NCI-H748 (cell line): ENCODE measurements around the gene CFAP54.
"Not testable (repeated sequence)": the region's sequence is repeated elsewhere in the genome, so short reads cannot be mapped to it uniquely, and the experiment has no call there.

Experiments used
- DNase-seq: peaks from one replicate; lab custom pipeline; 2025; ENCODE audit not compliant: unreplicated experiment; lab: John Stamatoyannopoulos, UW

The CFAP54 gene

GRCh38 chr12:96474206-96474605, 15.2 kb upstream of the CFAP54 start:
- DNase-seq, result no peak

GRCh38 chr12:96478011-96478410, 11.4 kb upstream of the CFAP54 start:
- no peak for DNase-seq

DNA sequence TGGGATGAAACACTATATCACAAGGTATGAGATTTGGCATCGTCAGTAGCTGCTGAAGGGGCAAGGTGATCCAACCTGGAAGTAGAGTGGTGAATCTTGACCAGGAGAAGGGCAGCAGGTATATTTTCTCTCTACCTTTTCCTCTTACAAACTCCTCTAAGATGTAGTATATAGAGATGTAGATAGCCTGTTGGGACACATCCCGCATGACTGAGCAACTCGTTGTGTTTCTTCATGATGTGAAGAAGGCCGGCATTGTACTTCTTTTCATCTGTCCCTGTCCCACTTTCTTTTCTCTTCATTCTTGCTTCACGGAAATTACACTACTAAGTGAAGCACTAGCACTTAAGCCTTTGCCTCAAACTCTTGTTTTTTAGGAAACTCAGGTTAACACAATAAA, 7.3 kb upstream of the CFAP54 start:
- DNase-seq, result no peak

GRCh38 chr12:96483116-96483515, 6.3 kb upstream of the CFAP54 start:
- DNase-seq, result no peak

DNA sequence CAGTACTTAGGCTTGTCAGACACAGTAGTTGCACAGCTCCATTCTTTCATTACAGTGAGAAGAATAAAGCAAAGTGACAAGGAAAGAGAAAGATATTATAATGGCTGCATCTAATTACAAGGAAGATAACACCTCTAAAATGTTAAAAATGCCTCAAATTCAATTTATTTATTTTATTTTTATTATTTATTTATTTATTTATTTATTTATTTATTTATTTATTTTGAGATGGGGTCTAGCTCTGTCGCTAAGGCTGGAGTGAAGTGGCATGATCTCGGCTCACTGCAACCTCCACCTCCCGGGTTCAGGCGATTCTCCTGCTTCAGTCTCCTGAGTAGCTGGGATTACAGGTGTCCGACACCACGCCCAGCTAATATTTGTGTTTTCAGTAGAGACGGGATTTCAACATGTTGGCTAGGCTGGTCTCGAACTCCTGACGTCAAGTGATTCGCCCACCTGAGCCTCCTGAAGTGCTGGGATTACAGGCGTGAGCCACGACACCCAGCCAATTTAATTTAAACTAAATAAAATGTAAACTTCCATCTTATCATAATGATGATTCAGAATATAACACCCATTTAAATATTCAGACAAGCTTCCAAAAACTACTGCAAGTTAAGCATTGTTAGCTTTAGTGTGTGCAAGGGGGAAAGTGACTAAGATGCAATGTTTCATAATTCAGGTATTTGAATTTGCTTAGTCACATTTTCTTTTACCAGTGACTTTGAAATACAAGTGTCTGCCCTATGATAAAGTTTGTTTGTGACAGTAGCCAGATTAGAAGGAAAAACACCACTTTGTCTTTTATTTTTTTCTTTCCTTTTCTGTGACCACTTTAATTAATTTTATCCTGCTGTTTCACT, 2.4 kb upstream of the CFAP54 start:
- no peak for DNase-seq

DNA sequence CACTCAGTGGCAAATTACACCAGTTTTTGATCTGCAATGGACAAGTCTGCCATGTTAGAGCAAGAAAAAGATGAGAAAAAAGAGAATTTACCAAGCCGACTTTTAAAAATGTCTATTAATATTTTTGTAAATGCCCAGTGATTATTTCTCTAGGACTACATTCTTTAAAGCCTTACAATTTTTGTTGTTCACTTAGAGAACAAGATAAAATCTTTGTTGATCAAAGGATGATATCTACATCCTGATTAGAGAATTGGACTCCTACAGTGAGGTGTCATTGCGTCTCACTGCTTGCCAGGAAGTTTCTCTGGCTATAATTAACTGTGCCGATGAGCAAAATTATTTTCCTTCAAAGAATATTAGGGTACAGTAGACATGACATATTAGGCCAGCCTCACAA, 1.7 kb upstream of the CFAP54 start:
- no peak for DNase-seq

DNA sequence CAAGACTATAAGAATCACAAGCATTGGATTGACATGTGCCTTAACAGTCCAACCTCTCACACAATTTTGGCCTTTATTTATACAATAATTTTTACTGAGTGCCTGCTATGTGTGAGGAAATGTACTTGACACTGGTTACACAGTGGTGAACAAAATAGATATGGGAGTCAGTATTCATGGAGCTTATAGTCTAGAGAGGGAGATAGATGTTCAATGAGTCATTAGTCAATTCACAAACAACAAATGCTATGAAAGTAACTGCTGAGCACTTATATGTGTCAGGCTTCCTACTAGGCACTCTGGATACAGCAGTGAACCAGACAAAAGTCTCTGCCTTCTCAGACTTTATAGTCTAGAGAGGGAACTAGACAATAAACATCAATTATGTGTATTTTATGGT, 3.7 kb downstream of the CFAP54 start:
- DNase-seq, result no peak

GRCh38 chr12:96494154-96494553, 4.8 kb downstream of the CFAP54 start:
- DNase-seq, result not testable (repeated sequence)

DNA sequence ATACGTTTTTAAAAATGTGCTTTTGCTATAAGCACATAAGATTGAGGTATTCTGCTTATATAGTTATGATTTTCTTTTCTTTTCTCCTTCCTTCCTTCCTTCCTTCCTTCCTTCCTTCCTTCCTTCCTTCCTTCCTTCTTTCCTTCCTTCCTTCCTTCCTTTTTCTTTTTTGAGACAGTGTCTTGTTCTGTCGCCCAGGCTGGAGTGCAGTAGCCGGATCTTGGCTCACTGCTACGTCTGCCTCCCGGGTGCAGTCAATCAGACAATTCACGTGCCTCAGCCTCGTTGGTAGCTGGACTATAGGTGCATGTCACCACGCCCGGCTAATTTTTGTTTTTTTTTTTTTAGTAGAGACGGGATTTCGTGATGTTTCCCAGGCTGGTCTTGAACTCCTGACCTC, 5.8 kb downstream of the CFAP54 start:
- DNase-seq, result no peak

- no peak for DNase-seq
Observed at GRCh38 chr12:96495841-96496545, 6.6 kb downstream of the CFAP54 start.

DNA sequence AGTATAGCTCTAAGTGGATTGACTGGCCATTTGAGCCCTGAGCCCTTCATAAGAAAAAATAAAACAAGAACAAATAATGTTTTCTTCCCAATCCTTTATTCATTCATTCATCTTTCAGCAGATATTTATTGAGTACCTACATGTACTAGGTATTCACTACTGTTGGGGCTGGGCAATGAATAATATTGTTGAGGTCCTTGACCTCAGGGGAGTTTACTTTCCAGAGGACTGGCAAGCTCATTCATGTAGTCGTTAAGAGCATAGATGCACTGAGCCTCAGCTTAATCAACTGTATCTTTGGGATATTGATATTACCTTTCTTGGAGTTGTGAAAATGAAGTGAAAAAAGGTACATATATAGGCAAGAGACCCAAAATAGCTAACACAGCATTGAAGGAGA, 7.6 kb downstream of the CFAP54 start:
- DNase-seq, result no peak

- DNase-seq, result no peak
Observed at GRCh38 chr12:96497855-96498254, 8.5 kb downstream of the CFAP54 start.

GRCh38 chr12:96500693-96501092, 11.3 kb downstream of the CFAP54 start:
- DNase-seq, result no peak

DNA sequence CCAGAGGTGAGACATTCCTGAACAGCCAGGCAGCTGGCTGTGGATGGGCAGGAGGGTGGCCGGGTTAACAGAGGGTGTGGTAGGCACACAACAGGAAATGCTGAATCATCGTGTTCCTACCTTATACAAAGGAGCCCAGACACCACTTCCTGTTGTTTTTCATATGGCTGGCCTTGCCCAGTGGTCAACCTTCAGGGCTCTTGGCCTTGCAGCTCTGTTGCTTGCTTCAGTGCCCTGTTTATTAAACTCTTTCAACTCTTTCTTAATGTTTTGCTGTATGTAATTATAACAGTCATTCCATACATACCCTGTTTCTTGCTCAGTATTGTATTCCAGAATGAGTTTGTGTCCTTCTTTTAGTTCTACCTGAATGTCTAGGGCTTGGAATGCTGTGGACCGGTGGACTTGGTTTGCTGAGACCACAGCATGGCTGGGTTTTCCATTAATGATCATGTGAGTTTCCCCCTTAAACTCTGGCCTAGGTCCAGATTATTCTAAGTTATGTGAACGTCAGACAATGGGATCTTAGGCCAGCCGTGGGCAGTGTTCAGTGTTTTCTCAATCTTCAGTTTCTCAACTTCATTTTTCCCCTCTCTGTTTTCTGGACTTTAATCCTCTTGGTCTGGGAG, 11.9 kb downstream of the CFAP54 start:
- peak; percentile 76 for DNase-seq

DNA sequence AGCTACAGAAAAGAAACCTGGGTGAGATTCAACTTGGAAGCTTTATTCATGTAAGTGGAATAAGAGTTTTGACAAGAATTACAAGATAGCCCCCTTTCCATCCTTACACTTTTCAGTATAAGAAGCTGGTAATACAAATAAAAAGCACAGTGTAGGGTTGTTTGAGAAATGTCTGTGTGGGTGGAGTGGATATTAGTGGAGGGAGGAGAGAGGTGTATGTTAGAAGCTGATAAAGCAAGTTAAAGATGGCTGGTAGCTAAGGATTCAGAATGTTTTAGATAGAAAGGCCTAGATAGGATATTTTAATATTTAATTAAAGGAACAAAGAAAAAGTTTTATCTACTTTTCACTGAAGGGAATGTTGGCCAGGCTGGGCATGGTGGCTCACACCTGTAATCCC, 12.5 kb downstream of the CFAP54 start:
- DNase-seq, result no peak

DNA sequence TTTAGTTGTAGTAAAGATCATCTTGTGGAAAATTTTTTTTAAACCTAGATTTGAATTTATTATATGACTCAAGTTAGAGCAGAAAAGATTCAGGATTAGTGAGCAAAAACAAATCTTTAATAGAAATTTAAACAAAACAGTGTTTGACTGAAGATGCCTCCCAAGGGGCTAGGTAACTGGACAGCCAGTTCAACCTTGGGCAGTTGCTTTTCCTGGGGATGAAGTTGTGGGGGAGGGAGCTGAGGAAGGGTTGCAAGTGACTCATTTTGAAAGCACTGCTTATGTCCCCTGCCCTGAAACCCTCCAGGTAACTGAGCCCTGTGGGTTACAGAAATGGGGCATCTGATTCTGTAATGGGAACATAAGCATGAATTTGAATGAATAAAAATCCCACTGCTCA, 13.1 kb downstream of the CFAP54 start:
- no peak for DNase-seq

DNA sequence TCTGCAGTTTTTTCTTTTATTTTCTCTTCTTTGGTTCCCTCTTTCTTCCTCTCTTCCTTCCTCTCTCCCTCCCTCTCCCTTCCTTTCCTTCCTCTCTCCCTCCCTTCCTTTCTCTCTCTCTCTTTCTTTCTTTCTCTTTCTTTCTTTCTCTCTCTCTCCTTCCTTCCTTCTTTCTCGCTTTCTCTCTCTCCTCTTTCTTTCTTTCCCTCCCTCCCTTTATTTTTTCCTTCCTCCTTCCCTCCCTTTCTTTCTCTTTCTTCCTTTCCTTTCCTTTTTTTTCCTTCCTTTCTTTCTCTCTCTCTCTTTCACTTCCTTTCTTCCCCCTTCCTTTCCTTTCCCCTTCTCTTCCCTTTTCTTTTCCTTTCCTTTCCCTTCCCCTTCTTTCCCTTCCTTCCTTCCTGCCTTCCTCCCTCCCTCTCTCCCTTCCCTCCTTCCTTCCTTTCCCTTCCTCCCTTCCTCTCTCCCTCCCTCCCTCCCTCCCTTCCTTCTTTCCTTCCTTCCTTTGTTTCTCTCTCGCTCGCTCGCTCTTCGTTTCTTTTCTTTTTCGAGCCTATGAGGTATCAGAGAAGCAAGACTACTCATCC, 13.7 kb downstream of the CFAP54 start:
- DNase-seq, result no peak

DNA sequence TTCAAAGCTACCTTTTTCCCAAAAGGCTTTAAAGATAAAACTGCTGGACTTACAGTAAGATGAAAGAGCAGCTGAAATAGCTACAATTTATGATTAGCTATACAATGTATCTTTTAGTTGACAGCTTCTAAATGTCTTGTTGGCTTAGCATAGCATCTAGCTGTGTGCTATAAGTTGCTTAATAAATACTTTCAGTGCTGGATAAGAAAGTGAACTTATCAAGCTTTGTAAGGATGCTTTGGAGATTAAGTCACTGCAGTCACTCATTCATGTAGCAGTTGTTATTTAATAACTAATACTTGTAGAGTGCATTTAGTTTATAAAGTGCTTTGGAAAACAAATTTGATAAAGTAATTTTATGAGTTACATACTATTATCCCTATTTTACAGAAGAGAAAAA, 14.6 kb downstream of the CFAP54 start:
- DNase-seq, result no peak

DNA sequence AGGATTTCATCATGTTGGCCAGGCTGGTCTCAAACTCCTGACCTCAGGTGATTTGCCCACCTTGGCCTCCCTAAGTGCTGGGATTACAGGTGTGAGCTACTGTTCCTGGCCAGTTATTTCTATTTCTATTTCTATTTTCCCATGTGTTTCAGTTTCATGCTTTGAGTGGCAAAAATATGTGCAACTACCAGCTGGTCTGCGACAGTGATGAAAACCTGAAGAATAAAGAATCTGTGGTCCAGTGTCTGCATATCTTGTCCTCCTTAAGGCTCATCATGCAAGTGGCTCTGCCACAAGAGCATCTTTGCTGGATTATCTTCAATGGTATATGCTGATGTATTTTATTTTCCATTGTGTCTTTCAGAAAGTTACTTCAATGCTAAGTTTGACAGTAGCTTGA, 17.4 kb downstream of the CFAP54 start:
- no peak for DNase-seq

DNA sequence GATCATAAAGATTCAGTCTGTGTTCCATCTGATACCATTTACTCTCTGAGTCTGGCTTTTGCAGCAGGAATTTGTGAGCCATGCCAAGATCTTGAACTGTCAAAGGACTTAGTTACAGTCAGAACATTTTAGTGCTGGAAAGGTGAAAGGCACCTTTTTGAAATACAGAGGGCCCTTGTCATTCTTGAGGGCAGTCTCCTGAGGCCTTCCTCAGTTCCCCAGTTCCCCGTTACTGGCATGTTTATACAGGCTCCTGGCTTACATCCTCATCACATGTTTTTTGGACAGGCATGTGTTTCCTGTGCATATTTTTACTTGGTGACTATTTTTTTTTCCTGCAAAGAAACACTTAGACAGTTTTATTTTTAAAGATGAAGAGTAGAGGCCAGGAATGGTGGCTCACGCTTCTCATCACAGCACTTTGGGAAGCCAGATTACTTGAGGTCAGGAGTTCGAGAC, 21.0 kb downstream of the CFAP54 start:
- no peak for DNase-seq

- no peak for DNase-seq
Observed at GRCh38 chr12:96513166-96513565, 23.8 kb downstream of the CFAP54 start.

GRCh38 chr12:96513681-96514080, 24.3 kb downstream of the CFAP54 start:
- no peak for DNase-seq
